Activated CD4-positive, alpha-beta T cell treated with anti-CD3 and anti-CD28 coated beads, Interleukin-2, amount 10 ng/mL, durations not matched to agents 7 days and 5 days (primary cell): ENCODE data around the gene COA8. TPM values are rescaled to one million over a fixed set of nuclear protein-coding genes. Genes with fewer than 3 reads are reported as not detected.

Experiments
- CTCF ChIA-PET: fragments of 350-600 bp; sonication (Branson Sonifier 250); formaldehyde crosslinking; loops from one replicate; lab custom pipeline; 2021; ENCODE audit warnings: antibody characterized with exemption; lab: Charles Lee
- POLR2A ChIA-PET: fragments of 350-600 bp; sonication (Branson Sonifier 250); formaldehyde crosslinking; loops from one replicate; lab custom pipeline; 2021; ENCODE audit warnings: antibody characterized with exemption; lab: Charles Lee
- DNase-seq: peaks from one replicate; pipeline ENCODE4 v3.0.0-alpha.2; 2020
- H3K27ac Mint-ChIP-seq: one replicate; pipeline ENCODE4 v1.8.0; 2021; ENCODE audit warnings: mild to moderate bottlenecking, moderate library complexity, mixed read lengths
- H3K27me3 Mint-ChIP-seq: one replicate; pipeline ENCODE4 v1.8.0; 2021; ENCODE audit warnings: mixed read lengths
- H3K36me3 Mint-ChIP-seq: one replicate; pipeline ENCODE4 v1.8.0; 2021; ENCODE audit warnings: low read depth, mixed read lengths
- H3K4me1 Mint-ChIP-seq: one replicate; pipeline ENCODE4 v1.8.0; 2021; ENCODE audit warnings: mixed read lengths
- H3K4me3 Mint-ChIP-seq: one replicate; pipeline ENCODE4 v1.8.0; 2021; ENCODE audit warnings: mild to moderate bottlenecking, moderate library complexity, mixed read lengths
- H3K9me3 Mint-ChIP-seq: one replicate; pipeline ENCODE4 v1.8.0; 2021; ENCODE audit warnings: mixed read lengths
- total RNA-seq, 2 experiments: library from RNA; stranded (reverse); gene quantifications; one replicate each; pipeline ENCODE4 v1.2.3, GENCODE V29; 2021

Gene COA8
- total RNA-seq, 2 experiments from 2014 or later = 24.7 to 24.9 TPM

GRCh38 chr14:103543721-103544387, 18.9 kb upstream of the COA8 start:
- no peaks in the 10 kb centered on the region for H3K4me1 Mint-ChIP-seq
- no peaks in the 10 kb centered on the region for H3K27me3 Mint-ChIP-seq
- ChIA-PET CTCF (interaction anchor here (1.6 kb wide), 1 partner anchor 25 kb away, joined by 4 read pairs; no protein-coding TSS in a partner anchor), POLR2A (no interaction called here)
- no peak overlapping the region for H3K4me3 Mint-ChIP-seq
- H3K27ac Mint-ChIP-seq = no peak overlapping the region
- DNase-seq = no peak
- H3K9me3 Mint-ChIP-seq = no peaks in the 10 kb centered on the region
- no peaks in the 10 kb centered on the region for H3K36me3 Mint-ChIP-seq

- Mint-ChIP-seq H3K4me1 (no peaks in the 10 kb centered on the region), H3K36me3 (no peaks in the 10 kb centered on the region), H3K27me3 (no peaks in the 10 kb centered on the region), H3K9me3 (no peaks in the 10 kb centered on the region), H3K27ac (no peak overlapping the region), H3K4me3 (no peak overlapping the region)
- no peak for DNase-seq
- CTCF ChIA-PET = interaction anchor here (1.6 to 2.0 kb wide), 2 partner anchors 17 to 26 kb away, joined by 4 to 7 read pairs; no protein-coding TSS in a partner anchor
- POLR2A ChIA-PET = no interaction called here
Observed at GRCh38 chr14:103544388-103545218, 18.2 kb upstream of the COA8 start.

- Mint-ChIP-seq H3K27me3 (no peaks in the 10 kb centered on the region), H3K9me3 (no peaks in the 10 kb centered on the region), H3K4me3 (no peak overlapping the region), H3K27ac (no peak overlapping the region), H3K4me1 (no peaks in the 10 kb centered on the region), H3K36me3 (no peaks in the 10 kb centered on the region)
- ChIA-PET CTCF (interaction anchor here (1.2 to 2.0 kb wide), 3 partner anchors 15 to 27 kb away, joined by 6 to 7 read pairs (median 7); no protein-coding TSS in a partner anchor), POLR2A (no interaction called here)
- no peak for DNase-seq
Observed at GRCh38 chr14:103545219-103545914, 17.4 kb upstream of the COA8 start.

GRCh38 chr14:103545915-103546651, 16.7 kb upstream of the COA8 start:
- Mint-ChIP-seq H3K27me3 (no peaks in the 10 kb centered on the region), H3K36me3 (no peaks in the 10 kb centered on the region), H3K27ac (no peak overlapping the region), H3K4me1 (no peaks in the 10 kb centered on the region), H3K4me3 (no peak overlapping the region), H3K9me3 (no peaks in the 10 kb centered on the region)
- ChIA-PET POLR2A (no interaction called here), CTCF (interaction anchor here (1.2 to 2.2 kb wide), 5 partner anchors 13 to 27 kb away, joined by 3 to 15 read pairs (median 7); partner anchors contain the start of gene CKB)
- no peak for DNase-seq

- CTCF ChIA-PET = interaction anchor here (0.6 to 2.2 kb wide), 9 partner anchors 8 to 54 kb away, joined by 3 to 15 read pairs (median 6); partner anchors contain the start of gene CKB
- Mint-ChIP-seq H3K4me1 (no peaks in the 10 kb centered on the region), H3K4me3 (no peak overlapping the region), H3K27me3 (no peaks in the 10 kb centered on the region), H3K36me3 (no peaks in the 10 kb centered on the region), H3K9me3 (no peaks in the 10 kb centered on the region), H3K27ac (no peak overlapping the region)
- peak; percentile 76 for DNase-seq
- POLR2A ChIA-PET = no interaction called here
Observed at GRCh38 chr14:103546652-103547454, 15.9 kb upstream of the COA8 start.

GRCh38 chr14:103547455-103547940, 15.3 kb upstream of the COA8 start:
- POLR2A ChIA-PET = no interaction called here
- H3K27ac Mint-ChIP-seq = no peak overlapping the region
- no peaks in the 10 kb centered on the region for H3K9me3 Mint-ChIP-seq
- H3K27me3 Mint-ChIP-seq = no peaks in the 10 kb centered on the region
- no peaks in the 10 kb centered on the region for H3K4me1 Mint-ChIP-seq
- DNase-seq = no peak
- H3K36me3 Mint-ChIP-seq = no peaks in the 10 kb centered on the region
- CTCF ChIA-PET = interaction anchor here (0.6 to 2.2 kb wide), 7 partner anchors 8 to 54 kb away, joined by 3 to 15 read pairs (median 5); partner anchors contain the start of gene CKB
- H3K4me3 Mint-ChIP-seq = no peak overlapping the region

GRCh38 chr14:103547941-103548462, 14.8 kb upstream of the COA8 start:
- no peak overlapping the region for H3K27ac Mint-ChIP-seq
- H3K36me3 Mint-ChIP-seq = no peaks in the 10 kb centered on the region
- H3K4me3 Mint-ChIP-seq = no peak overlapping the region
- no peaks in the 10 kb centered on the region for H3K27me3 Mint-ChIP-seq
- no peaks in the 10 kb centered on the region for H3K4me1 Mint-ChIP-seq
- CTCF ChIA-PET = interaction anchor here (0.9 to 2.2 kb wide), 4 partner anchors 9 to 29 kb away, joined by 3 to 15 read pairs (median 5); no protein-coding TSS in a partner anchor
- POLR2A ChIA-PET = no interaction called here
- no peak for DNase-seq
- H3K9me3 Mint-ChIP-seq = no peaks in the 10 kb centered on the region

- Mint-ChIP-seq H3K9me3 (no peaks in the 10 kb centered on the region), H3K36me3 (no peaks in the 10 kb centered on the region), H3K27me3 (no peaks in the 10 kb centered on the region), H3K4me1 (no peaks in the 10 kb centered on the region), H3K27ac (no peak overlapping the region), H3K4me3 (no peak overlapping the region)
- CTCF ChIA-PET = interaction anchor here (2.2 kb wide), 1 partner anchor 10 kb away, joined by 15 read pairs; no protein-coding TSS in a partner anchor
- no peak for DNase-seq
- POLR2A ChIA-PET = no interaction called here
Observed at GRCh38 chr14:103548463-103549351, 14.1 kb upstream of the COA8 start.

GRCh38 chr14:103549361-103550311, 13.1 kb upstream of the COA8 start:
- H3K4me3 Mint-ChIP-seq = no peak overlapping the region
- H3K36me3 Mint-ChIP-seq = no peaks in the 10 kb centered on the region
- ChIA-PET POLR2A (no interaction called here), CTCF (no interaction called here)
- H3K4me1 Mint-ChIP-seq = no peaks in the 10 kb centered on the region
- H3K27ac Mint-ChIP-seq = peak overlapping the region; percentile 25
- H3K27me3 Mint-ChIP-seq = no peaks in the 10 kb centered on the region
- H3K9me3 Mint-ChIP-seq = no peaks in the 10 kb centered on the region
- no peak for DNase-seq
